Mononuclear cell (primary cell): Measurements from ENCODE around the gene NFIB. TPM values are rescaled to one million over a fixed set of nuclear protein-coding genes. Genes with fewer than 3 reads are reported as not detected.

Experiments
- H3K27me3 ChIP-seq: 2 replicates; pipeline ENCODE4 v1.6.0; 2011; ENCODE audit warnings: low read length, control low read depth; ENCODE audit not compliant: insufficient read depth
- H3K4me1 ChIP-seq: 2 replicates; pipeline ENCODE4 v1.5.1; 2011; ENCODE audit warnings: mild to moderate bottlenecking, low read length, control low read depth; ENCODE audit not compliant: insufficient read depth
- H3K4me3 ChIP-seq: 2 replicates; pipeline ENCODE4 v1.5.1; 2011; ENCODE audit warnings: mild to moderate bottlenecking, low read length, moderate library complexity
- H3K9me3 ChIP-seq: 2 replicates; pipeline ENCODE4 v1.5.1; 2011; ENCODE audit warnings: low read depth, mild to moderate bottlenecking, control low read depth, low read length
- total RNA-seq: library from RNA; depleted of rRNA; stranded (reverse); fragments of >200 nt; gene quantifications from one replicate; pipeline ENCODE4 v1.2.3, GENCODE V29; 2012

Gene NFIB
- total RNA-seq, 1 donor = 0.42 TPM

DNA sequence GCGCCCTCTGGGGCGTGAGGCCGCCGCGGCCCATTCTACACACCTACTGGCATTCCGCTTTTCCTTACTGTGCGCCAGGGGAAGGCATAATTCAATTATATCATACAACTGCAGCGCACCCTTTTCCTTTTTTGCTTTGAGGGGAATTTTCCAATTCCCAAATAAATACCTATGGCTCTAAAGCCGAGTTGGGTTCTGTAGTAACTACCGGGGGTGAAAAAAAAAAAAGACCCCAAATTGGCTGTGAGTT lies 34.1 kb upstream of the NFIB start:
- Histone ChIP-seq H3K4me1 (no peaks in the 10 kb centered on the region), H3K4me3 (no peak overlapping the region), H3K9me3 (no peaks in the 10 kb centered on the region), H3K27me3 (peaks cover 95% of the 10 kb centered on the region)

DNA sequence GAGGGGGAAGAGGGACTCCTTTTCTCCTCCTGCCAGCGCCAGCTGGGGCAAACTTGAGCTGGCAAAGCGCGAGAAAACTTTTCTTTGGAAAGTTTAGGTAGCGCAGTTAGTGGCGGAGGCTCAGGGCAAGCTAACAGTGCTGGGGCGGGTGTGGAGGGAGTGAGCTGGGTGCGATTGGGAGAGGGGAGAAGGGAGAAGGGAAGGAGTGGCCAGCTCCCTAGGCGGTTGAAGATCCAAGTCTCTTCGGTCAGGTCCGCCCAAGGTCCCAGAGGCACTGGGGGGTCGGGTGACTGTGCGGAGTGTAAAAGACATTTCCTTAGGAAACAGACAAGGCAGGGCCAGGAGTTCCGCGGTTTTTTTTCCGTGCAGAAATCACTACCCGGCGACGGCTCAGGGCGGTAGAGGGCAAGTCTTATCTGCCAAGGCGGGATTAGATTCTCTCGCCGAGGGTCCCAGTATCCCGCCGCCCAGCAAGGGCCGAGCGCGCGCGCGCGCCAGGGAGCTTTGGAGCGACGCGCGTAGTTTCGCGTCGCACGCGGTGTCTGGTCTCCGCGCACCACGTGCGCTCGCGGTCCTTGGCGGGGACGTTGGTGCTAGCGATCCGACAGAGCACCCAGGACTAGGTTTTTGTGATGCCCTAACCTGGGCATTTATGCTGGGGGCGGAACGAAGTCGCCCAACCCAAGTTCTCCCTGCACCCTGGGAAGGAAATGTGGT lies 33.6 kb upstream of the NFIB start:
- Histone ChIP-seq H3K4me3 (no peak overlapping the region), H3K4me1 (no peaks in the 10 kb centered on the region), H3K9me3 (no peaks in the 10 kb centered on the region), H3K27me3 (peaks cover 95% of the 10 kb centered on the region)

DNA sequence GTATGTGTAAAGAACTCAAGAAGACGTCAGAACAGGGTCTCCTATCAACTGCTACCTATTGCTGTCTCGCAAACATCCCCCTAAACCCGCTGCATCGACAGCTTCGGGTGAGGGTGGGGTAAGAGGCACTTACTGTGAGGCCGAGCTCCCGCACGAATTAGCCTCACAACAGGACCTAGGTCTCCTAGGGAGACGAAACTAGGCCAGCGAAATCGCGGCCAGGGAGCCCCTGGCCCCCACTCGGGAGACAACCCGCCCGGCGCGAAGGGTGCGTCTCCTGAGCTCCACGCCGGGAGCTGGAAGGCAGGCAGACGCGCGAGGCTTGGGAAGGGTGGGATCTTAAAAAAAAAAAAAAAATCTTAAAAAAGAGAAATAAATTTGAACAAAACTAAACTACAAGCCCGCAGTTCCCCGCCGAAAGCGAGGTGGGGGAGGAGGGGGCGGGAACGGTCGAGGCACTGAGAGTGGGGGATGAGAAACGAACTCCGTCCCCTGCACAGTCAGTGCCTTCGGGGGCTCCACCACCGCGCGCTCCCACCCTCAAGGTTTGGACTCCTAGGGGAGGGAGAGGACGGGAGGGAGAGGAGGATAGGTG lies 33.0 kb upstream of the NFIB start:
- H3K4me1 ChIP-seq = no peaks in the 10 kb centered on the region
- H3K4me3 ChIP-seq = no peak overlapping the region
- H3K27me3 ChIP-seq = peaks cover 94% of the 10 kb centered on the region
- H3K9me3 ChIP-seq = no peaks in the 10 kb centered on the region

DNA sequence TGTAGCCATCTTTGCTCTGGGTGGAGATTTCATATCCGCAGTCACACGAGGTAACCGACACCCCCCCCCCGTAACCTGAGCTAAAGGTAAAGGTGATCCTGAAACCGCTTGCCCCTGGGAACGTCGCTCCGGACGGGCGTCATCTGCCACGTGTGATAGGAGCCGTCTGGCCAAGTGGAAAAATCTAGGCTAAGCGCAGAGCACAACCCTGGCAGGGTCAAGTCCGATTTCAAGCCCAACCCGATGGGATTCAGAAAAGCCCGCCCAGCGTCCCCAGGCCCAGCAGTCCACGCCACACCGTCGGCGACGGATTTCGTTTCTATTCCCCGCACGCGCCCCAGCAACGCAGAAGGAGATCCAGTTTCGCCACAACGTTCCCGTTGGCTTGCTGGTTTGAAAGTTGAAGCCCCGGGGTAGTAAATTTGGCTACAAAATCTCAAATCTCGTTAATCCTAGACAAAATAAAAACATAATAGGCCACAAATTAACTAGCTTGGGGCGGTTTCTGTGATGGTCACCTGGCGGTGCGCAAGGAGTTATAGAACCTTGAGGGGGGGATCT lies 32.4 kb upstream of the NFIB start:
- H3K4me3 ChIP-seq = no peak overlapping the region
- no peaks in the 10 kb centered on the region for H3K9me3 ChIP-seq
- peaks cover 94% of the 10 kb centered on the region for H3K27me3 ChIP-seq
- no peaks in the 10 kb centered on the region for H3K4me1 ChIP-seq

DNA sequence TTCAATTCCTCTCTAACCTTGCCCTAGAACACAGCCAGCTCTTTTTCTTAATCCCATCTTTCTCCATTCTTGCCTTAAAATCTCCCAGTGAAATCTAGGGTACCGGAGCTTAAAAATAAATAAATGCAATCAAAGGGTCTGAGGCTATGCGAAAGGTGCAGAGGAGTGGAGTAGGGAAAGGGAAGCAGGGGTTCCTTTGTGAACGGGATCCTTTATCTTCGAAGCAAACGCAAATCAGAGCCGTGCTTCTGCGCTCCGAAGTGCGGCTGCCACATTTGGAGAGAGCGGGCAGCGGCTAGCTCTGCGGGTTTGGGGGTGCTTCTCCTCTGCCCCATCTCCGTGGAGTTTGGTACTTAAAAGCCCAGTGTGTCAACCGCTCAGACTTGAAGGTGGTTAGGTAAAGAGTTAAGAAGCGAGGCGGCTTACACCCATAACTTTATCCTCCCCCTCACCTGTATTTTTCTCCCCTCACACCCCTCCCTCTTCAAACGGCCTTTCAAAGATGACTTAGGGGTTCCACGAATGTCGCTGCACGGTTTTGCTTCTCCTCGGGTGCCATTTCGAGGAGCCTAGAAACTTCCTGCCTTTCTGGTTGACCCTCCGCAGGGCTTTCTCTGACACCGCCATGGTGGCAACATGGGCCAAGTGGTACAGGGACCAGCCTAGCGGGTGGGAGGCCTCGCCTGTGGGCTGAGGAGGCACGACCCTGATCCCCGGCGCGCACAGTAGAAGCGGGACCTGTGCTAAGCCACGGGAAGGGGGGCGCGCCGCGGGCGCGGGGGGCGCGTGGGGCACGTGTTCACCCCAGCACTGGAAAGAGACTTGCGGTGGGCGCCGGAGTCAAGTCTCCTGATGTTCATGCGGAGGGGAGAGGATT lies 31.7 kb upstream of the NFIB start:
- H3K9me3 ChIP-seq = no peaks in the 10 kb centered on the region
- H3K4me3 ChIP-seq = no peak overlapping the region
- no peaks in the 10 kb centered on the region for H3K4me1 ChIP-seq
- peaks cover 94% of the 10 kb centered on the region for H3K27me3 ChIP-seq

DNA sequence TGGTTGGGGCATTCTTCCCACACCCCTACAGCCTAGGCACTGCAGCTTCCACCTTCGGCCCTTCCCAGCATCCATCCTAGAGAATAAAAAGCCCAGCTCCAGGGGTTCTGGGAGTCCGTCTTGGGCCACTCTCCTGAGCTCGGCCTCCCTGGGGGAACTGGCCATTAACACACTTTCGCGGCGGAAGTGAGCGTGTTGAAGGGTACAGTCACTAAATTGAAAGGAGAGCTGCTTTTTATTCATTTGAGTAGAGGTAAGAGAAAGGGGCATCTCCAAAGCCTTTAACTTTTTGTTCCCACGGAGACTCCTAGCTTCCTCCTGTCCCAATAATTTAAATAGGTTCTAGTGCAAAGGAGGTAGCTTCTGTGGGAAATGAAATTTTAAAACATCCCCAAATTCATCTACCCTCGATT lies 31.0 kb upstream of the NFIB start:
- H3K27me3 ChIP-seq = peaks cover 95% of the 10 kb centered on the region
- H3K4me3 ChIP-seq = no peak overlapping the region
- H3K4me1 ChIP-seq = no peaks in the 10 kb centered on the region
- no peaks in the 10 kb centered on the region for H3K9me3 ChIP-seq

DNA sequence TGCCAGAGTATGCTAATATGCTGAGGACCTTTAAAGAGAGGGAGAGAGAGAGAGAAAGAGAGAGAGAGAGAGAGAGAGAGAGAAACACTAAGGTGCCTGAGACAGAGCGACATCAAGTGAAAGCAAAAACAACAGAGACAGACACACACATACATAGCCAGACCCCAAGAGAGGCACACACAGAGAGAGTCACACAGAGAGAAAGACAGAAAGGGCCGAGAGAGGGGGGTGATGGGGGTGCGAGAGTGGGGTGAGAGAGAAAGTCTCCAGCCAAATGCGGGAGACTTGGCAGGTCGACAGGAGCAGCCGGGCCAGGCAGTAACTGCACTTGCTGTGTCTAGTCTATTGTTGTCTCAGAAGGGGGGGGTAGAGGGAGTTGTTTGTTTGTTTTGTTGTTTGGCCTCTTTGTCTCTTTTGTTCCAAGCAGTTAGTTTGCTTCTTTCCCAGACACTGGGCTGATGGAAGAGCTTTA lies 30.1 kb upstream of the NFIB start:
- H3K4me1 ChIP-seq = no peaks in the 10 kb centered on the region
- H3K9me3 ChIP-seq = no peaks in the 10 kb centered on the region
- no peak overlapping the region for H3K4me3 ChIP-seq
- H3K27me3 ChIP-seq = peaks cover 90% of the 10 kb centered on the region

DNA sequence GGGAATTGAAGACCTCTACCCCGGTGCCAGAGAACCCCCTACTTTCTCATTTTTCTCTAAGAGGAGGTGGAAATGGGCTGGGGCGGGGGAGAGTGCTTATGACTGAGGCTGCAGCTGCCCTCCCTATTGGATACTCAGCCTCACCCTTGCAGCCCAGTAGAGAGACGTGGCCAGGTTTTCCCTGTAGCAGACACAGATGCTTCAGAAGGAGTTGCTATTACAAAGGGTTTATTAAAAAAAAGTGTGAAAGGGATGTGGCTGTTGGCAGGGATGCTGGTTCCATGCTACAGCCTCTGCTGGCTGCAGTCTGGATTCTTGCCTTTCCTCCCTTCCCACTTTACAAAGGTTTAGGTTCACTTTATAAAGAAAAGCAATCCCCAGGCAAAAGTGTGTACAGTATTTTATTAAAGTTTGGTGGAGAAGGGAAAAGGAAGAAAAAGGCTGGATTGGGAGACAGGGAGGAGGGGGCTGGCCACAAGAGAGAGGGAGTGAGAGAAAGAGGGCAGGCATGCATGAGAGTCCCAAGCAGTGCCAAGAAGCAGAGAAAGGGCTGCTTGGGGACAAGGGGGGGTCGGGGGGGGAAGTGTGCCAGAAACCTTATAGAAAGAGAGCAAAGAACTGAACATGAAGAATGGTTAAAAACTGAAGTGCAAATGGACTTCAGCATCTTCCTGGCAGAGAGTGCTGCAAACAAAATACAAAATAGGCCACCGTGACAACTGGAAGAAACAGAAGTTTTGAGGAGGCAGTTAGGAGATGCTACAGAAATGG lies 29.5 kb upstream of the NFIB start:
- no peaks in the 10 kb centered on the region for H3K4me1 ChIP-seq
- no peak overlapping the region for H3K4me3 ChIP-seq
- H3K9me3 ChIP-seq = no peaks in the 10 kb centered on the region
- peaks cover 85% of the 10 kb centered on the region for H3K27me3 ChIP-seq

DNA sequence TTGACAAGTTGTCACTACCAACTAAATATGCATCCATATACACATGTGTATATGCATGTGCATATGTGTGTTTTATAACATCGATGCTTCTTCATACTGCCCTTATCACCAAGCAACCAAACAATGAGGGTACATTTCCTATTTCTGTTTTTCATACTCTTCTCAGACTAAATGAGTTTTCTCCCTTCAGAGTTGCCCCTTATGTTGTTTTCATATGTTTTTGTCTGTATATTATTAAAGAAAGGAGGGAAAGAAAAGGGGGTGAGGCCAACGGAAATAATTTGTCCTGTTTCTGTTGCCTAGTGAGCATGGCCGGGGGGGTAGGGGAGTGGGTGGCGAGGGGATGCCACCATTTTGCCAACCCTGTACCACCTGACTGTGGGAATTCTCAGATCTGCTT lies 28.8 kb upstream of the NFIB start:
- H3K9me3 ChIP-seq = no peaks in the 10 kb centered on the region
- H3K27me3 ChIP-seq = peaks cover 78% of the 10 kb centered on the region

DNA sequence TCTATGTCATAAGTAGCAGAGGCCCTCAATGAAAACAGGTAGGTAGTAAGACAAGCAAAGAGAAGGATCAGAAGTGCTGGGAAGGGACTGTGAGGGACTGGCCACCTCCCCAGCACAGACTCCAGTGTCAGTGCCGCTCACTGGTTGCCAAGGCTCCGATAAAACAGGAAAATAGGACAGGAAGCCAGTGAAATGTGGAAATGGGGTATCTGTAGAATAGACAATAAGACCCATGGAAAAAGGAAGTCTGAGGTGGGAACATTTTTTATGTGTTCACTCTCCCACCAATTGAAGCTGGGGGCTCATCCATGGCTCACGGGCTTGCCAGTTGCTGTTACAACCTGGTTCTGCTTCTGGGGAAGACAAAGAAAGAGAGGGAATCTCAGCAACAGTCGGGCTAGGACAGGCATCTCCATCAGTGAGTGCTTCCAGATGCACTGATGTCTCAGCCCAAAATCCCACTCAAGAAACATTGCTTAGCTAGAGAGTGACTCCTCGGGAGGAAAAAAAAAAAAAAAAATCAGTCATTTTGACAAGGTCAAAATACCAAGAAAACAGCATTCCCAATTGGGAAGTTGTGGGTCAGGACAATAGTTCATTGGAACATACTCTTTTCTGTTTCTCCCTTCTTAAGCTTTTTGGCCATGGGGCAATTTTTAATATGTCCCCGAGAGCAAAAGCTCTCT lies 27.6 kb upstream of the NFIB start:
- Histone ChIP-seq H3K4me3 (no peak overlapping the region), H3K4me1 (no peaks in the 10 kb centered on the region), H3K27me3 (peaks cover 67% of the 10 kb centered on the region), H3K9me3 (no peaks in the 10 kb centered on the region)

More for the DNA sequence above, 28.8 kb upstream of the NFIB start:
- Histone ChIP-seq H3K4me1 (no peaks in the 10 kb centered on the region), H3K4me3 (no peak overlapping the region)

DNA sequence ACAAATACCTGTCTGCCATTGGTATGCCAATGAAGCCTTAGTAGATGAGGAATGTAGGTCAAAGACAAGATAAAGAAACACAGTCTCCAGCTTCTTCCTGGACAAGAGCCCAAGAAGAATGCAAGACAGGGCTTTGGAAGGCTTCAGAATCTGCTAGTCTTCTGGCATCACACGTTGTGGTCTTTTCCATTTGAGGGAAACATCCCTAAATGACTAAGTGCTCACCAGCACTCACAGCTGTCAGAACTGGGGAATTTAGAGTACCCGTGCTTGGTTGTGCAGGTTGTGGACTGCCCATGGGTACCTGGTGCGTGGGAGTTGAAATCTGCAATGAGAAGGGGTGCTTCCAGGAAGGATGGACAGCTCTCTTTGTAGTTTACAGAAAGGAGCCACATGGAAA lies 27.1 kb upstream of the NFIB start:
- Histone ChIP-seq H3K9me3 (no peaks in the 10 kb centered on the region), H3K4me1 (no peaks in the 10 kb centered on the region), H3K27me3 (peaks cover 66% of the 10 kb centered on the region), H3K4me3 (no peak overlapping the region)

DNA sequence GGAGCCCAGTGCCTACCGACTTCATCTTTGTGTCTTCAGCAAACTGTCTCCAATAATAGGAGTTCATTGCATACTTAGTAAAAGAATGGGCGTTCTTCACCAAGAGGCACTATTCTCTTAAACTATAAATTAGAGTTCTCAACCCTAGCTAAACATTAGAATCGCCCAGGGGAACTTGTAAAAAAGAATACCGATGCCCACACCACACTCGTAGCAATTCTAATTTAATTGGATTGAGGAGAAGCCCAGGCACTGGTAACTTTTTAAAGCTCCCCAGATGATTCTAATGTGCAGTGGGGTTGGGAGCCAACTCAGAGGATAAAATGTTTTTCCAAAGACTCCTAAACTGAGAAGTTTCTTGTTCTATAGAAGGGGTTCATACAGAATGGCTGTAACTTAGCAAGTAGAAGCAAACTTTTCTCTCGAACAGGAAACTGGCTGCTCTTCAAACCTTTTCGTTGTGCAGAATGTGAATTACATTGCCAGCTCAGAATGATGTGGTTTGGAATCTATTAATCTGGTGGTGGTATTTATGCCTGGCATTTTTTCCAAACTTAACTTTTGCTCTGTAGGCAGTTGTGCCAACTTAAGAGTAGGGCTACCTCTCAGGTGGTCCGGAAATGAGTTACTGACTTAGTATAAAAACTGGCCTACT lies 26.4 kb upstream of the NFIB start:
- H3K4me3 ChIP-seq = no peak overlapping the region
- no peaks in the 10 kb centered on the region for H3K9me3 ChIP-seq
- no peaks in the 10 kb centered on the region for H3K4me1 ChIP-seq
- peaks cover 59% of the 10 kb centered on the region for H3K27me3 ChIP-seq

DNA sequence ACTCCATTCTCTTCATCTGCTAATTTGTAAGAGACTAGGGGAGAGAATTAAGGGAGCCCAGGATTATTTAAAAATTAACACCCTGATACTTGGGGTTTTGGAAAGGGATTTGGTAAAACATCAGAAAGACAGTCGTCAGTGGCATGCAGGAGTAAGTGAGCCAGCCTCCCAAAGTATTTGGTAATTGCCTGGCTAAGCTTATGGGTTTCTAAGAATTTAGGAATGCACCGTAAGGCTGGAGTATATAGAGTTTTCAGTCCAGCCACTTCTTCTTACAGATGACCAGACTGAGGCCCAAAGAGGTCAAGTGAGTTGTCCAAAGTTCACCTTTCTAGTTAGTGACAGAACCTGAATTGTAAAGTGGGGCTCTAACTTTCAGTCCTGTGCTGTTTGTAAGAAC lies 25.8 kb upstream of the NFIB start:
- Histone ChIP-seq H3K27me3 (peaks cover 53% of the 10 kb centered on the region), H3K4me1 (no peaks in the 10 kb centered on the region), H3K4me3 (no peak overlapping the region), H3K9me3 (no peaks in the 10 kb centered on the region)

DNA sequence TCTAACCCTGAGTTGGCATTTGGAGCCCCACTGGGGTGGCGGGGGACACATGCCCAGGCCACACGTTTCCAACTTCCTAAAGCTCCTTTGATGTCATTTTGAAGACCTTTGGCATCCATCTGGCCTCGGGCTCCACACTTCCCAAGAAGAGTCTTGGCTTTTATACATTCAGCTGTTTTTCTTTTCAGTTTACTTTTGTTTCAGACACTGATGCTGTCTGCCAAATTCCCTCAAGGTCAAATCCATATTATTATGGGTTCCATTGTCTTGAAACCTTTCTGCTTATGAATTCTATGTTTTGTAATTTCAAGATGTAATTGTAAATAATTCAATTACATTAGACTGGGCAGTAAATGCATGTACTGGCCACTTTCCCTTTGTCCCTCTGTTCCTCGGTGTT lies 23.7 kb upstream of the NFIB start:
- Histone ChIP-seq H3K9me3 (no peaks in the 10 kb centered on the region), H3K4me3 (no peak overlapping the region), H3K27me3 (peaks cover 40% of the 10 kb centered on the region), H3K4me1 (no peaks in the 10 kb centered on the region)
